Measurements from ENCODE around the gene MALSU1.

DNA sequence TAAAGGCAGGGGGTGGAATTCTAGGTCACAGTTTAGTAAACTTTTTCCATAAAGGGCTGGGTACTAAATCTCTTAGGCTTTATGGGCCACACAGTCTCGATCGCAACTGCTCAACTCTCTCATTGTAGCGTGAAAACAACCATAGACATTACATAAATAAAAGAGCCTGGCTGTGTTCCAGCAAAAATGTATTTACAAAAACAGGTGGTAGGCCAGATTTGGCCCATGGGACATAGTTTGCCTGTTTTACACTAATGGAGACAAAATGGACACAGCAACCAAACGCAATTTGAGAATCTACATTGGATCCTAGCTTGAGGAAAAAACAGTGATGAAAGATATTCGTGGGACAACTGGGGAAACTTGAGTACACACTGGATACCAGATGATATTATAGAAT, 23.2 kb upstream of the MALSU1 start:
- no peak for TF ChIP-seq EZH2 (IDR thresholded peaks at IDR 0.05; ENCODE audit: borderline replicate concordance, low read length)
- TF ChIP-seq, protein P1, sequence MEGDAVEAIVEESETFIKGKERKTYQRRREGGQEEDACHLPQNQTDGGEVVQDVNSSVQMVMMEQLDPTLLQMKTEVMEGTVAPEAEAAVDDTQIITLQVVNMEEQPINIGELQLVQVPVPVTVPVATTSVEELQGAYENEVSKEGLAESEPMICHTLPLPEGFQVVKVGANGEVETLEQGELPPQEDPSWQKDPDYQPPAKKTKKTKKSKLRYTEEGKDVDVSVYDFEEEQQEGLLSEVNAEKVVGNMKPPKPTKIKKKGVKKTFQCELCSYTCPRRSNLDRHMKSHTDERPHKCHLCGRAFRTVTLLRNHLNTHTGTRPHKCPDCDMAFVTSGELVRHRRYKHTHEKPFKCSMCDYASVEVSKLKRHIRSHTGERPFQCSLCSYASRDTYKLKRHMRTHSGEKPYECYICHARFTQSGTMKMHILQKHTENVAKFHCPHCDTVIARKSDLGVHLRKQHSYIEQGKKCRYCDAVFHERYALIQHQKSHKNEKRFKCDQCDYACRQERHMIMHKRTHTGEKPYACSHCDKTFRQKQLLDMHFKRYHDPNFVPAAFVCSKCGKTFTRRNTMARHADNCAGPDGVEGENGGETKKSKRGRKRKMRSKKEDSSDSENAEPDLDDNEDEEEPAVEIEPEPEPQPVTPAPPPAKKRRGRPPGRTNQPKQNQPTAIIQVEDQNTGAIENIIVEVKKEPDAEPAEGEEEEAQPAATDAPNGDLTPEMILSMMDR (IDR thresholded peaks at IDR 0.05; ENCODE audit: low read length) = no peak
